IMR-90 (cell line): ENCODE data around the gene EFNA5.
"Not testable (repeated sequence)": the region's sequence is repeated elsewhere in the genome, so short reads cannot be mapped to it uniquely, and the experiment has no call there.

Experiments used
- CTCF ChIP-seq: conservative IDR thresholded peaks from 2 replicates; pipeline ENCODE4 v1.5.1; 2012; ENCODE audit warnings: mild to moderate bottlenecking, low read depth, low read length, improper control_type of control experiment
- RAD21 ChIP-seq: IDR thresholded peaks from 2 replicates; pipeline ENCODE4 v1.6.1; 2012; ENCODE audit warnings: low read length, improper control_type of control experiment
- TF ChIP-seq, protein P1 (sequence below): fragments of 150-350 bp; IDR thresholded peaks from 2 replicates; pipeline ENCODE4 v1.6.1; 2017; ENCODE audit warnings: mild to moderate bottlenecking, antibody characterized with exemption, low read length, low read depth

DNA sequence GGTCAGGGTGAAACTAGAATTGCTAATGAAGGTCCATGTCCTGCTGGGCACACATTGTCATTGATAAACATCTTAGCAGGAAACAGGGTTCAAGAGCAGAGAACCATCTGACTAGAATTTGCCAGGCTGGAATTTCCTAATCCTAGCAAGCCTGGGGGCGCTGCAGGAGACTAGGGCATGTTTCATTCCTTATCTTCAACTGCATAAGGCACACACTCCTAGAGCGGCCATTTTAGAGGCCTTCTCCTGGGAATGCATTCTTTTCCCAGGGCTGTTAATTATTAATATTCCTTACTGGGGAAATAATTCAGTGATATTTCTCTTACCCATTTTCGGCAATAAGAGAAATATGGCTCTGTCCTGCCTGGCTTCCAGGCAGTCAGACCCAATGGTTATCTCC is 324.2 kb downstream of the EFNA5 start:
- TF ChIP-seq, protein P1, sequence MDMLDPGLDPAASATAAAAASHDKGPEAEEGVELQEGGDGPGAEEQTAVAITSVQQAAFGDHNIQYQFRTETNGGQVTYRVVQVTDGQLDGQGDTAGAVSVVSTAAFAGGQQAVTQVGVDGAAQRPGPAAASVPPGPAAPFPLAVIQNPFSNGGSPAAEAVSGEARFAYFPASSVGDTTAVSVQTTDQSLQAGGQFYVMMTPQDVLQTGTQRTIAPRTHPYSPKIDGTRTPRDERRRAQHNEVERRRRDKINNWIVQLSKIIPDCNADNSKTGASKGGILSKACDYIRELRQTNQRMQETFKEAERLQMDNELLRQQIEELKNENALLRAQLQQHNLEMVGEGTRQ = not testable (repeated sequence)
- TF ChIP-seq RAD21, CTCF: not testable (repeated sequence)
